Stimulated activated naive CD4-positive, alpha-beta T cell (primary cell): Measurements from ENCODE around the gene MRPL54.
"Not testable (repeated sequence)": the region's sequence is repeated elsewhere in the genome, so short reads cannot be mapped to it uniquely, and the experiment has no call there.

Experiments used
- DNase-seq, 6 experiments: peaks; one replicate each; lab custom pipeline; 2025; lab: John Stamatoyannopoulos, UW

The MRPL54 gene

GRCh38 chr19:3810708-3811355, 48.4 kb downstream of the MRPL54 start:
- no peak for DNase-seq

- DNase-seq: no peak
Observed at GRCh38 chr19:3813473-3814392, 51.3 kb downstream of the MRPL54 start.

- no peak for DNase-seq
Observed at GRCh38 chr19:3814648-3815047, 52.2 kb downstream of the MRPL54 start.

- not testable (repeated sequence) for DNase-seq
Observed at GRCh38 chr19:3816148-3816547, 53.7 kb downstream of the MRPL54 start.

- DNase-seq: no peak
Observed at GRCh38 chr19:3816566-3817218, 54.2 kb downstream of the MRPL54 start.
